PFSK-1 (cell line): ENCODE results near the gene SLFN5.

ENCODE experiments used
- POLR2AphosphoS5 ChIP-seq: IDR thresholded peaks from 2 replicates; pipeline ENCODE4 v1.6.1; 2012; ENCODE audit warnings: low read depth, mild to moderate bottlenecking, control low read depth, low read length, moderate library complexity
- TAF1 ChIP-seq: IDR thresholded peaks from 2 replicates; pipeline ENCODE4 v1.6.1; 2012; ENCODE audit warnings: low read length, control low read depth, borderline replicate concordance; ENCODE audit not compliant: insufficient read depth

DNA sequence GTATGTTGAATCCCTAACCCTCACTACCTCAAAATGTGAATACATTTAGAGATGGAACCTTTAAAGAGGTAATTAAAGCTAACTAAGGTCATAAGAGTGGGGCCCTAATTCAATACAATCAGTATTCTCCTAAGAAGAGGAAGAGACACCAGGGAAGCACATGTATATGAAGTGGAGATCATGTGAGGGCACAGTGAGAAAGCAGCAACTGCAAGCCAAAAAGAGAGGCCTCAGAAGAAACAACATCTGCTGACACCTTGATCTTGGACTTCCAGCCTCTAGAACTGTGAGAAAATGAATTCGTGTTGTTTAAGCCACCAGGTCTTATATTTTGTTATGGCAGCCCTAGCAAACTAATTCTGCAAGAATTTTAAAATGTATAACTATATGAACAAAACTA, 13.2 kb upstream of the SLFN5 start:
- TF ChIP-seq POLR2AphosphoS5, result no peak
- no peak for TF ChIP-seq TAF1
